B cell (primary cell): ENCODE data around the gene LRPPRC. TPM values are rescaled to one million over a fixed set of nuclear protein-coding genes. Genes with fewer than 3 reads are reported as not detected.

Experiments used
- ATAC-seq: fragments of 200-7000 bp; cut with Tn5 transposase; one replicate; pipeline ENCODE4 v1.10.0; 2021; ENCODE audit warnings: low read depth, mild to moderate bottlenecking, moderate number of reproducible peaks, moderate library complexity
- CTCF ChIA-PET: fragments of 350-600 bp; sonication (Branson Sonifier 250); formaldehyde crosslinking; loops from one replicate; lab custom pipeline; 2021; ENCODE audit warnings: antibody characterized with exemption, inconsistent platforms; lab: Charles Lee
- POLR2A ChIA-PET: fragments of 350-600 bp; sonication (Branson Sonifier 250); formaldehyde crosslinking; loops from one replicate; lab custom pipeline; 2021; ENCODE audit warnings: antibody characterized with exemption; lab: Charles Lee
- DNase-seq: peaks from one replicate; pipeline ENCODE4 v3.0.0; 2013
- H2AFZ ChIP-seq: 2 replicates; pipeline ENCODE4 v1.6.1; 2012; ENCODE audit warnings: mild to moderate bottlenecking, low read depth, low read length; ENCODE audit not compliant: insufficient read depth, poor library complexity, severe bottlenecking
- H3K27ac ChIP-seq, 2 donors: 1 replicate in 1 of 2; 2 replicates in 1 of 2; pipeline ENCODE4 v1.5.1; 2012 to 2013; ENCODE audit warnings: low read length in 2 of 2, mild to moderate bottlenecking in 2 of 2, moderate library complexity in 1 of 2
- H3K27me3 ChIP-seq, 4 experiments: fragments of 200-600 bp in 1 of 4; sonication (generic) in 1 of 4; replicated peaks in 1 of 4; 1 replicate in 2 of 4; 2 replicates in 2 of 4; pipeline versions ENCODE4 v1.6.1 to v1.7.0; 2013 to 2016; ENCODE audit warnings: low read length in 3 of 4, mild to moderate bottlenecking in 2 of 4, mixed read lengths in 1 of 4, moderate library complexity in 1 of 4; ENCODE audit not compliant: insufficient read depth in 4 of 4, control insufficient read depth in 3 of 4; ENCODE audit errors: control extremely low read depth in 1 of 4
- H3K36me3 ChIP-seq, 2 experiments: replicated peaks in 1 of 2; 1 replicate in 1 of 2; 2 replicates in 1 of 2; pipeline versions ENCODE4 v1.6.1 to v1.7.1; 2013; ENCODE audit warnings: low read length in 1 of 2; ENCODE audit not compliant: insufficient read depth in 2 of 2, control insufficient read depth in 1 of 2; ENCODE audit errors: control extremely low read depth in 1 of 2, extremely low read depth in 1 of 2
- H3K4me1 ChIP-seq, 2 donors: fragments of 200-600 bp in 1 of 2; sonication (generic) in 1 of 2; 1 replicate in 1 of 2; 2 replicates in 1 of 2; pipeline versions ENCODE4 v1.5.1 to v1.6.1; 2013 to 2017; ENCODE audit warnings: low read length in 2 of 2; ENCODE audit not compliant: control insufficient read depth in 2 of 2, insufficient read depth in 2 of 2
- H3K4me2 ChIP-seq: replicated peaks from 2 replicates; pipeline ENCODE3; 2012; ENCODE audit warnings: mild to moderate bottlenecking, low read depth, low read length; ENCODE audit not compliant: poor library complexity, severe bottlenecking
- H3K4me3 ChIP-seq, 5 experiments: fragments of 200-600 bp in 1 of 5; sonication (generic) in 1 of 5; 1 replicate in 3 of 5; 2 replicates in 2 of 5; pipeline versions ENCODE4 v1.5.1 to v1.7.0; 2011 to 2016; ENCODE audit warnings: low read length in 4 of 5, mild to moderate bottlenecking in 4 of 5, low read depth in 2 of 5, control low read depth in 1 of 5, moderate library complexity in 1 of 5; ENCODE audit not compliant: insufficient read depth in 1 of 5; ENCODE audit errors: control extremely low read depth in 1 of 5, extremely low read depth in 1 of 5
- H3K79me2 ChIP-seq: fragments of 200-600 bp; sonication (generic); one replicate; pipeline ENCODE4 v1.6.0; 2016; ENCODE audit warnings: low read length; ENCODE audit not compliant: control insufficient read depth, insufficient read depth
- H3K9ac ChIP-seq: fragments of 200-600 bp; sonication (generic); 2 replicates; pipeline ENCODE4 v1.6.1; 2017; ENCODE audit warnings: mild to moderate bottlenecking, low read length, moderate library complexity
- H3K9me3 ChIP-seq, 3 donors: one replicate each; pipeline versions ENCODE4 v1.6.1 to v1.7.1; 2013; ENCODE audit warnings: low read length in 2 of 3; ENCODE audit not compliant: control insufficient read depth in 2 of 3, insufficient read depth in 1 of 3; ENCODE audit errors: control extremely low read depth in 1 of 3
- H4K20me1 ChIP-seq: 2 replicates; pipeline ENCODE4 v1.6.0; 2012; ENCODE audit warnings: mild to moderate bottlenecking, low read length; ENCODE audit not compliant: insufficient read depth, control insufficient read depth, poor library complexity, severe bottlenecking
- H3K27ac Mint-ChIP-seq: one replicate; pipeline ENCODE4 v1.8.0; 2021; ENCODE audit warnings: mixed read lengths
- H3K27me3 Mint-ChIP-seq: one replicate; pipeline ENCODE4 v1.8.0; 2021; ENCODE audit warnings: mixed read lengths
- H3K4me1 Mint-ChIP-seq: one replicate; pipeline ENCODE4 v1.8.0; 2021; ENCODE audit warnings: mixed read lengths
- H3K4me3 Mint-ChIP-seq: one replicate; pipeline ENCODE4 v1.8.0; 2021; ENCODE audit warnings: mixed read lengths
- H3K9me3 Mint-ChIP-seq: one replicate; pipeline ENCODE4 v1.8.0; 2022; ENCODE audit warnings: mixed read lengths; ENCODE audit not compliant: insufficient read depth
- EZH2 ChIP-seq: IDR thresholded peaks from 2 replicates; pipeline ENCODE4 v1.6.1; 2012; ENCODE audit warnings: borderline replicate concordance, low read depth, mild to moderate bottlenecking, moderate library complexity, low read length; ENCODE audit not compliant: insufficient read depth, poor library complexity, severe bottlenecking
- WGBS: methylation state at CpG from one replicate; pipeline ENCODE4 v1.1.5; 2013; ENCODE audit warnings: missing lambda C conversion rate; ENCODE audit not compliant: insufficient coverage; 5-methylcytosine and 5-hydroxymethylcytosine counted together
- intact Hi-C: fragments of 100-400 bp; cut with micrococcal nuclease; formaldehyde crosslinking; loops from one replicate; pipeline ENCODE4 v1.10.0; 2022
- polyA plus RNA-seq: library from polyadenylated mRNA; depleted of rRNA; stranded (reverse); fragments of >200 nt; gene quantifications from 2 replicates; pipeline ENCODE4 v1.2.3, GENCODE V29; 2012
- total RNA-seq, 2 donors: library from RNA; stranded (reverse); fragments of 120-200 nt in 1 of 2; gene quantifications; 1 replicate in 1 of 2; 2 replicates in 1 of 2; pipeline versions ENCODE4 v1.2.3 to v1.2.4, GENCODE V29; 2013 to 2022
- TF ChIP-seq, protein P1 (sequence below): fragments of 200-600 bp; IDR thresholded peaks from one replicate; pipeline ENCODE4 v1.8.0; 2022; ENCODE audit warnings: antibody characterized with exemption, mild to moderate bottlenecking

Gene LRPPRC
- total and polyA plus RNA-seq, 2 donors (not counting 1 experiment from before 2014, with no cell fraction given): 17.6 to 75.6 TPM

DNA sequence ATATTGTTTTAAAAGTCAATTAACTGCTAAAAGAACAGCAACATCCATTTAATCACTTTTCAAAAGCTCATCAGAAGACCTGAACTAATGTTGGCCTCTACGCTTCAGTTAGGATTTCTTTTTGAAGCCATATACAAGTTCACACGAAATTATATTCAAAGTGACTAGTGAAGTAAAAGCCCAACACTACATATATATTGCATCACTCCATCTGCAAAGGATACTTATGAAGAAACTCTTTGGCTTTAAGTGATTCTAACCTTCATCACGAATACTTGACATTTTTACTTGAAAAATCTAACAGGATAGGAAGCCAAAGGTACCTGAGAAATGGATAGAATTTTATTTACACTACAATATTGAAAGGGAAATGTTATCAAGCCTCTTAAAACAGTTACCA lies 50.4 kb downstream of the LRPPRC start:
- Histone ChIP-seq H3K36me3 (peaks cover 19 to 76% of the 10 kb centered on the region in 2 experiments), H3K4me3 (no peak overlapping the region), H3K79me2 (no peaks in the 10 kb centered on the region), H3K27ac (no peak overlapping the region), H3K4me2 (no peak overlapping the region), H2AFZ (no peak overlapping the region), H3K4me1 (no peaks in the 10 kb centered on the region), H3K9ac (no peak overlapping the region), H3K9me3 (no peaks in the 10 kb centered on the region), H4K20me1 (no peaks in the 10 kb centered on the region), H3K27me3 (no peaks in the 10 kb centered on the region)
- ATAC-seq (no peak), DNase-seq (no peak)
- intact Hi-C loops: no loop called here
- H3K27me3 Mint-ChIP-seq: no peaks in the 10 kb centered on the region
- TF ChIP-seq EZH2: no peak
- TF ChIP-seq, protein P1, sequence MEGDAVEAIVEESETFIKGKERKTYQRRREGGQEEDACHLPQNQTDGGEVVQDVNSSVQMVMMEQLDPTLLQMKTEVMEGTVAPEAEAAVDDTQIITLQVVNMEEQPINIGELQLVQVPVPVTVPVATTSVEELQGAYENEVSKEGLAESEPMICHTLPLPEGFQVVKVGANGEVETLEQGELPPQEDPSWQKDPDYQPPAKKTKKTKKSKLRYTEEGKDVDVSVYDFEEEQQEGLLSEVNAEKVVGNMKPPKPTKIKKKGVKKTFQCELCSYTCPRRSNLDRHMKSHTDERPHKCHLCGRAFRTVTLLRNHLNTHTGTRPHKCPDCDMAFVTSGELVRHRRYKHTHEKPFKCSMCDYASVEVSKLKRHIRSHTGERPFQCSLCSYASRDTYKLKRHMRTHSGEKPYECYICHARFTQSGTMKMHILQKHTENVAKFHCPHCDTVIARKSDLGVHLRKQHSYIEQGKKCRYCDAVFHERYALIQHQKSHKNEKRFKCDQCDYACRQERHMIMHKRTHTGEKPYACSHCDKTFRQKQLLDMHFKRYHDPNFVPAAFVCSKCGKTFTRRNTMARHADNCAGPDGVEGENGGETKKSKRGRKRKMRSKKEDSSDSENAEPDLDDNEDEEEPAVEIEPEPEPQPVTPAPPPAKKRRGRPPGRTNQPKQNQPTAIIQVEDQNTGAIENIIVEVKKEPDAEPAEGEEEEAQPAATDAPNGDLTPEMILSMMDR: no peak
- ChIA-PET POLR2A (no interaction called here), CTCF (no interaction called here)
- no peak overlapping the region for H3K27ac Mint-ChIP-seq
- no peaks in the 10 kb centered on the region for H3K4me1 Mint-ChIP-seq
- no peaks in the 10 kb centered on the region for H3K9me3 Mint-ChIP-seq
- H3K4me3 Mint-ChIP-seq: no peak overlapping the region
- WGBS: no CpG with 5 or more reads among the region's 3 CpGs

DNA sequence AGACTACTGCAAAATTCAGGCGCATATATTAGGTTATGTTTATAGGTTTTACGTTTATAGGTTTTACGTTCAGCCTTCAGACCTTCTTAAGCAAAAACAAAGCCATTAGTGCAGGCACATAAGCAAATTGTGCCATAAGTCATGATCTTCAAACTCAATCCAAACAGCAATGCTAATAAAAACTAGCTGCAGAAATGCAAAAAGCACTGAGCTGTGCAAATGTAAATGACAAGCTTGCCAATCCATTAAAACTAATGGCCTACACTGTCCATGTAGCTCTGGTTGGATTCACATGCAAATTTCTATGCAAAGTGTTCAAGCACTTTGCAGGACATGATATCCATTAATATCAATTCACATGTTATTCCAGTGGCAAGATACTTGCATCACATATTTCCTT lies 50.9 kb downstream of the LRPPRC start:
- Mint-ChIP-seq H3K27me3 (no peaks in the 10 kb centered on the region), H3K27ac (no peak overlapping the region), H3K9me3 (no peaks in the 10 kb centered on the region), H3K4me1 (no peaks in the 10 kb centered on the region), H3K4me3 (no peak overlapping the region)
- Histone ChIP-seq H3K4me1 (no peaks in the 10 kb centered on the region), H3K27ac (no peak overlapping the region), H3K4me3 (no peak overlapping the region), H3K27me3 (no peaks in the 10 kb centered on the region), H3K9me3 (no peaks in the 10 kb centered on the region), H3K79me2 (no peaks in the 10 kb centered on the region), H3K36me3 (peaks cover 22 to 78% of the 10 kb centered on the region in 2 experiments), H3K9ac (no peak overlapping the region), H4K20me1 (no peaks in the 10 kb centered on the region), H3K4me2 (no peak overlapping the region), H2AFZ (no peak overlapping the region)
- no CpG with 5 or more reads among the region's 3 CpGs for WGBS
- POLR2A ChIA-PET: no interaction called here
- DNase-seq (no peak), ATAC-seq (no peak)
- CTCF ChIA-PET: no interaction called here
- TF ChIP-seq EZH2: no peak
- TF ChIP-seq, protein P1: no peak
- intact Hi-C loops: no loop called here
